ENCODE measurements around the gene PACRG. TPM values are rescaled to one million over a fixed set of nuclear protein-coding genes. Genes with fewer than 3 reads are reported as not detected.

Gene PACRG
- total RNA-seq, 1 donor from 2014 or later = under 0.01 TPM

DNA sequence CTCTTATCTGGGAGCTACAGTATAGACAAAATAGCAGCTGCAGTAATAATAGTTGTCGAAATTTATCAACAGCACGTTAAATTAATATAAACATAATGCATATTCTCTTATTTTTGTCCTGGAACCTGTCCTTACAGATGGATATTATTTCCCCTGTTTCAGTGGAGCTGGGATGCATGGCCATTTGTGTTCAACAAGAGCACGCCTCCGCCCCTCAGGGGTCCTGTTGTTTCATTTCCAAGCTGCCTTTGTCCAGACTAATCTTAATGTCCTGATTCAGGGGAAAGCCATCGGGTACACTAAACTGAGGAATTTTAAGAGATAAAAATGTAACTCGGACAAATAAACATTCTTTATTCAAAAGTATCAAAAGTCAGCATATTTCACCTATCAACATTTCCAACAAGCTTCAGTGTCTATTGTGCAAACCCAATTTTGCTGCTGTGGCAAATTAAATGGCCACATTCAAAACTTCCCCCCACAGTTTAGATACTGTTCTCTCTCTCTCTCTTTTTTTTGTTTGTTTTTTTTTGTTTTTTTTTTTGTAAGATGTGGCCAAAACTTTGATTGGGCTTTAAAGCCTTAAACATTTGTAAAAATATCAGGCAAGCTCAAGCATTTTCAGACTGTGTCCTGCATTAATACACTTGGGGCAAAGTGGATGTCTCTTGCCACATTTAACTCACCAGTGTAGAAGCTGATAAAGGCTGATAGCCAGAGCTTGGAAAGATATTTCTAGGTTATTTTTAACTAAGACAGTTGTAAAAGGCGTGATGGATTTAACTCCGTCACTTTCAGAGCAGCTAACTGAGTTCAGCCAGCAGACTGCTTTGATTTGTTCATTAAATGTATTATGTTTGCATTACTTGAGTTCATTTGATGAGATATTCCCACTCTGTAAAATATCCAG, 574.2 kb downstream of the PACRG start:
- DNase-seq (ENCODE audit: low read depth) = no peak
- Histone ChIP-seq H3K4me3 (ENCODE audit: low read depth, low read length) (no peak overlapping the region), H3K36me3 (ENCODE audit: control insufficient read depth, insufficient read depth, low read length) (no peaks in the 10 kb centered on the region), H3K27me3 (ENCODE audit: control insufficient read depth, insufficient read depth, low read length) (no peaks in the 10 kb centered on the region)
- TF ChIP-seq, protein P1, sequence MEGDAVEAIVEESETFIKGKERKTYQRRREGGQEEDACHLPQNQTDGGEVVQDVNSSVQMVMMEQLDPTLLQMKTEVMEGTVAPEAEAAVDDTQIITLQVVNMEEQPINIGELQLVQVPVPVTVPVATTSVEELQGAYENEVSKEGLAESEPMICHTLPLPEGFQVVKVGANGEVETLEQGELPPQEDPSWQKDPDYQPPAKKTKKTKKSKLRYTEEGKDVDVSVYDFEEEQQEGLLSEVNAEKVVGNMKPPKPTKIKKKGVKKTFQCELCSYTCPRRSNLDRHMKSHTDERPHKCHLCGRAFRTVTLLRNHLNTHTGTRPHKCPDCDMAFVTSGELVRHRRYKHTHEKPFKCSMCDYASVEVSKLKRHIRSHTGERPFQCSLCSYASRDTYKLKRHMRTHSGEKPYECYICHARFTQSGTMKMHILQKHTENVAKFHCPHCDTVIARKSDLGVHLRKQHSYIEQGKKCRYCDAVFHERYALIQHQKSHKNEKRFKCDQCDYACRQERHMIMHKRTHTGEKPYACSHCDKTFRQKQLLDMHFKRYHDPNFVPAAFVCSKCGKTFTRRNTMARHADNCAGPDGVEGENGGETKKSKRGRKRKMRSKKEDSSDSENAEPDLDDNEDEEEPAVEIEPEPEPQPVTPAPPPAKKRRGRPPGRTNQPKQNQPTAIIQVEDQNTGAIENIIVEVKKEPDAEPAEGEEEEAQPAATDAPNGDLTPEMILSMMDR (IDR thresholded peaks at IDR 0.05; ENCODE audit: insufficient read depth, low read length, severe bottlenecking) = no peak
- FAIRE-seq = no peak

DNA sequence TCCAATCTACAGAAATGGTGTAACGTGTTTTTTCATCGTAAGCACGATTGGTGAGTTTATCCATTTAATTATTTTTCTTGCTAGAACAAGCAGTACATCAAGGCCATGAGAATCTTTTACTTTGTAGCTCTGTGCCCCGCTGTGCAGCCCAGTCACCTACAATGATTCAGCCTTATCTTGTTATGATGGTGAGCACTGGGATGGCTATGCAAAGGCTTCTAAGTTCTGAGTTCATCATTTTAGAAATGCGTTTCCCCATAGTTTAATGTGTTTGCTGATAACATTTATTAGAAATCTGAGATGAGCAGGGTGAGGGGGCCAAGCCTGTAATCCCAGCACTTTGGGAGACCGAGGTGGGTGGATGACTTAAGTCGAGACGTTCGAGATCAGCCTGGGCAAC, 575.0 kb downstream of the PACRG start:
- no peak for DNase-seq (ENCODE audit: low read depth)
- TF ChIP-seq, protein P1 (IDR thresholded peaks at IDR 0.05; ENCODE audit: insufficient read depth, low read length, severe bottlenecking) = no peak

DNA sequence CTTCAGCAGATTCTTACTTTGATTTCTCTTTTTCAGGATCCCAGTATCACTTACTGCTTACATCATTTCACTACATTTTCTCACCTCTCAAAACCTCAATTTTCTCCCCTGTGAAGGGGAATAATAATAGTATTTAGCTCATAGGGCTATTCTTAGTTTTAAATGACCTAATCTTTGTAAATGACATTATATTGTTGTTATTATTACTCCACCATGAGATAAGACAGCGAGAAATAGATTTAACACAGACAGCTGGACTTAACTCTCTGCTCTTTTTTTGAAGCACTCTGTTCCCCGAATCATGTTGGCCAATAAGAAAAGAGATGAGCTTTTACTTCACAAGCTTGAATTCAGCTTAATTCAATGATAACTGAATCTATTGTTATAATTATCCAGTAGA, 578.2 kb downstream of the PACRG start:
- DNase-seq (ENCODE audit: low read depth) (no peak), FAIRE-seq (no peak)
- TF ChIP-seq, protein P1 (IDR thresholded peaks at IDR 0.05; ENCODE audit: insufficient read depth, low read length, severe bottlenecking) = no peak
- Histone ChIP-seq H3K4me3 (ENCODE audit: low read depth, low read length) (no peak overlapping the region), H3K36me3 (ENCODE audit: control insufficient read depth, insufficient read depth, low read length) (no peaks in the 10 kb centered on the region), H3K27me3 (ENCODE audit: control insufficient read depth, insufficient read depth, low read length) (no peaks in the 10 kb centered on the region)

More for the DNA sequence above, 575.0 kb downstream of the PACRG start:
- no peak for FAIRE-seq
- Histone ChIP-seq H3K36me3 (ENCODE audit: control insufficient read depth, insufficient read depth, low read length) (no peaks in the 10 kb centered on the region), H3K27me3 (ENCODE audit: control insufficient read depth, insufficient read depth, low read length) (no peaks in the 10 kb centered on the region), H3K4me3 (ENCODE audit: low read depth, low read length) (no peak overlapping the region)

DNA sequence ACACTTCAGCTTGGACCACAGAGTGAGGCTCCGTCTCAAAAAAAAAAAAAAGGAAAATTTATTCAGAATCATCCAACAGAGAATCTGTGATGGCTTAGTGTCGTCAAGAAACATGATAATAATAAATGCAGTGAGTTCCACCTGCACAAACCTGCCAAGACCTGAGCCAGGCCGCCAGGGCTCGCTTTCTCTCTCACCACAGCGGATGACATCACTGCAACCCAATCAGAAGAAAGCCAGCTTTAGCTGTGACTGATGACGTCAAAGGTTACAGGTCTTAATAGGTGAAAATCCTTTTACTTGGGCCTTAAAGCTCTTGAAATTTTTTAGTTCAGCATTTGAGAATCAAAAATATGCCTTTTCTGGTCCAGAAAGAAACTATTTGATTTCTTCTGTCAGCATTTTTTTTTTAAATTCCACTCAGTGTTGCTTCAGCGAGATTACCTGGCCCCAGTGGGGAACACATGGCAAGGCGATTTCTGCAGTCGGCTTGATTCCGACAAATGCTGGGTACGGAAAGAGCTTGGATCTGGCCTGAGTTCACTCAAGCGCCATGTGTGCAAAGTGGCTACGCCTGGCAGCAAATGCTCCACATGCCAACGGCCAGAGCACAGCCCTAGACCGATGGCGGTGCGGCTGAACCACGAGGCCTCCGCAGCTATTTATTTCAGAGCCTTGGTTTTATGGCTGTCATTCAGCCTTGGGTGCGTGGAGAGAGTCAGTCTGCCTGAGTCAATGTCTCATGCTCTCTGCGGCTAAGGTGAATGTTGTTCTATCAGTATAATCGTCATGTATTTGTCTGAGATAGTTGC, 581.1 kb downstream of the PACRG start:
- TF ChIP-seq, protein P1 (IDR thresholded peaks at IDR 0.05; ENCODE audit: insufficient read depth, low read length, severe bottlenecking) = no peak
- H3K36me3 ChIP-seq (ENCODE audit: control insufficient read depth, insufficient read depth, low read length) = no peaks in the 10 kb centered on the region
- H3K27me3 ChIP-seq (ENCODE audit: control insufficient read depth, insufficient read depth, low read length) = no peaks in the 10 kb centered on the region
- peak overlapping the region; percentile 9 for H3K4me3 ChIP-seq (ENCODE audit: low read depth, low read length)
- DNase-seq (ENCODE audit: low read depth) (peak; percentile 40), FAIRE-seq (no peak)

DNA sequence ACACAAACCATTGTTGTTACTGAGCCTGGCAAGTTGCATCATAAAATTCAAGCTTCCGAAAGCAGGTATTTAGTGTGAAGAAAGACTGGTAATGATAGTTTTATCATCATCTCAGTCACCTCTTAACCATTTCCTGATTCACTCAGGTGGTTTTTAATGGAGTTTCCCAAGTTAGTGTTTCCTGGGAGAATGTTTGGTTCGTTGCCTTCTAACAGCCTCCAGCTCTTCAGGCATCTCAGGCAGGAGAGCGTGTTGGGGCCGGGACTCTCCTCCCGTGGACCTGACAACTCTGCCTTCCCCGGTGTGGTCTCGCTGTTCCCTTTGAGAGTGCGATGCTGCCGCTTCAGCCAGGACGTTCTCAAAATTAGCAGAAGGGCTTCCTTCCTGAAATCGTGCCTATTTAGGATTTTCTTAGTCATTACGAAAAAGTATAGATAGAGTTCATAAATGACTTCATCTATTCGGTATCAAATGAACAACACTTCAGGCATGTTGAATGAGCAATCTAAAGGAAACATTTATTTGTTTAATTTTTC, 581.8 kb downstream of the PACRG start:
- H3K27me3 ChIP-seq (ENCODE audit: control insufficient read depth, insufficient read depth, low read length) = no peaks in the 10 kb centered on the region
- FAIRE-seq (no peak), DNase-seq (ENCODE audit: low read depth) (peak; percentile 95)
- peak overlapping the region; percentile 21 for H3K4me3 ChIP-seq (ENCODE audit: low read depth, low read length)
- TF ChIP-seq, protein P1 (IDR thresholded peaks at IDR 0.05; ENCODE audit: insufficient read depth, low read length, severe bottlenecking) = no peak
- H3K36me3 ChIP-seq (ENCODE audit: control insufficient read depth, insufficient read depth, low read length) = no peaks in the 10 kb centered on the region
